Measurements from ENCODE around the gene MAG. TPM values are rescaled to one million over a fixed set of nuclear protein-coding genes. Genes with fewer than 3 reads are reported as not detected.

MAG gene
- total and polyA plus RNA-seq, 9 of the 15 experiments (the other 6 are each of a cell fraction or from before 2014, with no cell fraction given): 0.11 to 10.0 (median 1.6) TPM

GRCh38 chr19:35350591-35350990, 58.6 kb downstream of the MAG start:
- Histone ChIP-seq H4K20me1 (replicated peaks; ENCODE audit: control insufficient read depth, insufficient read depth, low read length) (no peaks in the 10 kb centered on the region), H3K4me2 (ENCODE audit: insufficient read depth, low read length) (no peak overlapping the region), H3K36me3 (ENCODE audit: control insufficient read depth, insufficient read depth, low read length) (no peaks in the 10 kb centered on the region), H3K4me3 (no peak overlapping the region), H3K4me1 (replicated peaks in 1 of 2; ENCODE audit: control insufficient read depth in 2 of 2, insufficient read depth in 2 of 2, low read length in 2 of 2) (peaks cover 12 to 36% of the 10 kb centered on the region in 2 experiments; a peak in 4 of 5 replicates), H3K9ac (ENCODE audit: insufficient read depth in 1 of 2, low read depth in 2 of 2, low read length in 2 of 2) (0 out of 4 replicates have a peak overlapping the region, but pooled peaks of 1 of the 2 experiments have one; percentile 5), H3K27me3 (ENCODE audit: control insufficient read depth in 2 of 2, insufficient read depth in 2 of 2, low read length in 2 of 2) (peaks cover 3 to 7% of the 10 kb centered on the region in 2 experiments; a peak in 3 of 5 replicates), H3K79me2 (ENCODE audit: control insufficient read depth, insufficient read depth, low read length) (no peaks in the 10 kb centered on the region), H3K9me1 (ENCODE audit: control insufficient read depth, insufficient read depth, low read length) (no peaks in the 10 kb centered on the region), H2AFZ (ENCODE audit: low read depth, low read length) (no peak overlapping the region), H3K27ac (ENCODE audit: extremely low read depth, low read depth, low read length) (no peak overlapping the region), H3K9me3 (replicated peaks; ENCODE audit: control insufficient read depth, insufficient read depth, low read depth, low read length) (no peaks in the 10 kb centered on the region)
- ChIA-PET POLR2A (interaction anchor here (0.9 kb wide), 1 partner anchor 12 kb away, joined by 6 read pairs; no protein-coding TSS in a partner anchor), CTCF (ENCODE audit: low intra/inter-chr PET ratio) (no interaction called here)
- intact Hi-C loops (cut with micrococcal nuclease): no loop called here
- WGBS (ENCODE audit: insufficient coverage, low coverage, missing lambda C conversion rate): no CpG with 5 or more reads among the region's 7 CpGs
- BruUV-seq (replicated peaks): no TSS peak
- DNase-seq (ENCODE audit: extremely low read depth in 1 of 4, low spot score in 3 of 4): no peak
- no peak for FAIRE-seq
- no peak for ATAC-seq
- in situ Hi-C loops (cut with MboI): no loop called here
- TF ChIP-seq CBX1 (IDR thresholded peaks at IDR 0.05; ENCODE audit: low read depth) (no peak), MTA1 (IDR thresholded peaks at IDR 0.05; ENCODE audit: borderline replicate concordance) (no peak), ZNF217 (CRISPR knock-in tag; IDR thresholded peaks at IDR 0.05) (no peak), ETS2 (tag; IDR thresholded peaks at IDR 0.05; ENCODE audit: borderline replicate concordance, poor library complexity, severe bottlenecking) (no peak), ZNF644 (tag; IDR thresholded peaks at IDR 0.05; ENCODE audit: low read depth) (no peak), CREB3 (tag; conservative IDR thresholded peaks at IDR 0.05; ENCODE audit: low read depth) (no peak), ZBTB8A (IDR thresholded peaks at IDR 0.05; ENCODE audit: partially characterized antibody) (no peak), HLTF (IDR thresholded peaks at IDR 0.05) (no peak), RB1 (IDR thresholded peaks at IDR 0.05; ENCODE audit: low read depth) (no peak), NFE2 (IDR thresholded peaks at IDR 0.05; ENCODE audit: low read depth) (no peak), PURB (CRISPR knock-in tag; IDR thresholded peaks at IDR 0.05; ENCODE audit: low read depth) (no peak), POLR3A (IDR thresholded peaks at IDR 0.05; ENCODE audit: borderline replicate concordance, extremely low read depth, insufficient read depth, insufficient read length) (no peak), NBN (IDR thresholded peaks at IDR 0.05; ENCODE audit: low read depth) (no peak), MTA3 (IDR thresholded peaks at IDR 0.05; ENCODE audit: borderline replicate concordance) (no peak), RCOR1 (IDR thresholded peaks at IDR 0.05; ENCODE audit: borderline replicate concordance in 1 of 2, low read depth in 2 of 2, low read length in 2 of 2) (no peak), MED1 (CRISPR knock-in tag; IDR thresholded peaks at IDR 0.05; ENCODE audit: borderline replicate concordance) (no peak), CXXC5 (CRISPR knock-in tag; IDR thresholded peaks at IDR 0.05) (no peak), FOXP4 (CRISPR knock-in tag; IDR thresholded peaks at IDR 0.05; ENCODE audit: borderline replicate concordance) (no peak)
- TF ChIP-seq, protein P1, sequence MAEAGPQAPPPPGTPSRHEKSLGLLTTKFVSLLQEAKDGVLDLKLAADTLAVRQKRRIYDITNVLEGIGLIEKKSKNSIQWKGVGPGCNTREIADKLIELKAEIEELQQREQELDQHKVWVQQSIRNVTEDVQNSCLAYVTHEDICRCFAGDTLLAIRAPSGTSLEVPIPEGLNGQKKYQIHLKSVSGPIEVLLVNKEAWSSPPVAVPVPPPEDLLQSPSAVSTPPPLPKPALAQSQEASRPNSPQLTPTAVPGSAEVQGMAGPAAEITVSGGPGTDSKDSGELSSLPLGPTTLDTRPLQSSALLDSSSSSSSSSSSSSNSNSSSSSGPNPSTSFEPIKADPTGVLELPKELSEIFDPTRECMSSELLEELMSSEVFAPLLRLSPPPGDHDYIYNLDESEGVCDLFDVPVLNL (CRISPR knock-in tag; IDR thresholded peaks at IDR 0.05; ENCODE audit: low read depth): no peak

All from K562 (cell line).